Limb (tissue), 2 donors: ENCODE results near the gene LAMB4.

ENCODE experiments used
- DNase-seq, 2 donors: peaks; one replicate each; pipeline ENCODE4 v3.0.0-alpha.2; 2016; ENCODE audit errors: extremely low spot score in 2 of 2

Gene LAMB4

DNA sequence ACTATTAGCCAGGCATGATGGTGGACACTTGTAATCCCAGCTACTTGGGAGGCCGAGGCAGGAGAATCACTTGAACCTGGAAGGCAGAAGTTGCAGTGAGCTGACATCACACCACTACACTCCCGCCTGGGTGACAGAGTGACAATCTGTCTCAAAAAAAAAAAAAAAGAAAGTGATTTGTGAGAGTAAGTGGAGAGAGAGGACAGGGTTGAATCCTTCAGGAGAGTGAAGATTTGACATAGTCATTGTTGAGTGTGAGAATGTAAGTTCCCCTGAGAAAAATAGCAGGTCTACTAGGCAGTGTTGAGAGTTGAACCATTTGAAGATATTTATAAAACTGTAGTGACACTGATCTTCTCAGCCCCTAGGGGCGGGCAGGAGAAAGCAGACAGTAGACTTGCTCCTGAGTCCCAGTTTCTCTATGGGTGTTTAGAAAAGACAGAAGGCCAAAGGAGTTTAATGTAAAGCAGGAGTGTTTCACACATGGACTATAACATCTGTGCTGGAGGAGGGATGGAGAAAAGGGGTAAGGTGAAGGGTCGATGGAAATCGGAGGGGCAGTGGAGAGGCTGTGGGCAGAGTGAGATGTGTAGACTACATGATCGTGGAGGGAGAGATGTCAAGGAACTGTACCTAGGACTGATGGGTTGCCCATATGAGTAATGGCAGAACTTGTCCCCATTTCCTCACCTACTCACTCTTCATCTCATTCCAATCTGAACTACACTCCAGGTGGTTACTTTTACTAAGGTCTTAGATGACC is 13.7 kb upstream of the LAMB4 start:
- no peak for DNase-seq

DNA sequence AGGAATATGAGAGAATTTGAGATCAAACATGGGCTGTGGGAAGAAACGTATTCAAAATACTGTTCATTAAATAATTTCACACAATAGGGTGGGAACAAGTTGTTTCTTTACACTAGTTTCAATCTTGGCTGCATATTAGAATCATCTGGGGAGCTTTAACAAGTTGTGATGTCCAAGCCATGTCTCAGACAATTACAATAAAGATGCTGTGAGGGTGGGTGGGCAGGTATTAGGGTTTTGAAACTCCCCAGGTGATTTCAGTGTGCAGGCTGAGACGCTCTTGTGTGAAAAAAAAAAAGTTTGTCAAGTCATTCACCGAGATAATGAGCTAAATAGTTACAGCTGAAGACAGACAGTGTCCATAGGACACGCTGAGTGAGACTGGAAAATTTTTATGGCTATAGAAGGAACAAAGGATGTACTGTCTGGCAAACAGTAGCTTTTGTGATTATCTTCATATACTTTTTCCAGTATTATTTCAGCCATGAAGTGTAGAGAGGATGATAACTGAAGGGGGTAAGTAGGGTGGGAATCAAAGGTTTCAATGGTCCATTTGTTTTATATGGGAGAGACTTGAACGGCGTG is 12.6 kb upstream of the LAMB4 start:
- DNase-seq, result no peak

DNA sequence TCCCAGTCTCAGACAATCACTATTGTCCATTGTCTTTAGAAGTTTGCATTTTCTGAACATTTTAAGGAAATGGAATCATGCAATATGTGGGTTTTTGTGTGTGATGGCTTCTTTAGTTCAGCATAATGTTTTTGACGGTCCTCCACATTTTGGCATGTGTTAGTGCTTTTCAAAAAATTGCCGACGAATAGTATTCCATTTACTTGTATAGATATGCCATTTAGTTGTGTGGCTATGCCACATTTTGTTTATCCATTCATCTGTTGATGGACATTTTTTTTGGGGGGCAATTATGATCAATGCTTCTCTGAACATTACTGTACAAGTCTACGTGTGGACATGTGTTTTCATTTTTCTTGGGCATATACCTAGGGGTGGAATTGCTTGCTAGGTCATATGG is 12.0 kb upstream of the LAMB4 start:
- no peak for DNase-seq

DNA sequence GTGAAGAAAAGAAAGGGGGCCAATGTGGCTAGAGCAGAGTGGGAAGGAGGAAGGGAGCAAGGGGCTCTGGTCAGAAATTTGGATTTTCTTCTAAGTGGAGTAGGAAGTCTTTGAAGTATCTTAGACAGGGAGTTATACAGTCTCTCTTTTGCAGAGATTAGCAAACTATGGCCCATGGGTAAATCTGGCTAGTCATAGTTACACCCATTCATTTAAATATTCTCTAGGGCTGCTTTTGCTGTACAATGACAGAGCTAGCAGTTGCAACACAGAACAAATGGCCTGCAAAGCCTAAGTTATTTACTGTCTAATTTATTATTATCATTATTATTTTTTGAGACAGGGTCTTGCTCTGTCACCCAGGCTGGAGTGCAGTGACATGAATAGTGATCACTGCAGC is 10.5 kb upstream of the LAMB4 start:
- DNase-seq, result no peak

DNA sequence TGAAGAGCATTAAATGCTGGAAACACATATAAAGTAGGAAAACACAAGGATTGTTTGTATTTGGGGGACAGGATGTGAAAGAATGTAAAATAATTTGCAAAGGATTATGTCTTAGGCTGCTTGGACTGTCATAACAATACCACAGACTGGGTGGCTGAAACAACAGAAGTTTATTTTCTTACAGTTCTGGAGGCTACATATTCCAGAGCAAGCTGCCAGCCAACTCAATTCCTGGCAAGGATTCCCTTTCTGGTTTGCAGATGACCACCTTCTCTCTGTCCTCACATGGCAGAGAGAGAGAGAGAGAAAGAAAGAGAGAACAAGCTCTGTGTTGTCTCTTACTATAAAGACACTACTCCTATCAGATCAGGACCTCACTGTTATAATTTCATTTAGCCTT is 8.8 kb upstream of the LAMB4 start:
- no peak for DNase-seq

DNA sequence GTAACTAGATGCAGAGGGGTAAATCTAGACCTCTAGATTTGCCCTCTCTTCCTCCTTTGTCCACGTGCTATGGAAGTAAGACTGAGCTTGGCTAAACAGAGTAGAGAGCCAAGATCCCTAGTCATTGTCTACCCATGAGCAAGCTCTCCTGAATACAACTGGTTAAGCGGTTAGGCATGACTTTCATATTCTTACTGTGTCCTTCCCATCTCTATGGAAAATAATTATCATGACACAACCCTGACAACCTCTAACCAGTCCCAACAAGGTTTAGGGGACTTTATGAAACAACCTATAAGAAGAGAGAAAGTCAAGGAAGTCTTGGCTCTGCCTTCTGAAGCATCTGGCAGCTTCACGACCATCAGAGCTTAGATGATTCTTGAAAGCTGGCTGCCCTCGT is 7.8 kb upstream of the LAMB4 start:
- no peak for DNase-seq

DNA sequence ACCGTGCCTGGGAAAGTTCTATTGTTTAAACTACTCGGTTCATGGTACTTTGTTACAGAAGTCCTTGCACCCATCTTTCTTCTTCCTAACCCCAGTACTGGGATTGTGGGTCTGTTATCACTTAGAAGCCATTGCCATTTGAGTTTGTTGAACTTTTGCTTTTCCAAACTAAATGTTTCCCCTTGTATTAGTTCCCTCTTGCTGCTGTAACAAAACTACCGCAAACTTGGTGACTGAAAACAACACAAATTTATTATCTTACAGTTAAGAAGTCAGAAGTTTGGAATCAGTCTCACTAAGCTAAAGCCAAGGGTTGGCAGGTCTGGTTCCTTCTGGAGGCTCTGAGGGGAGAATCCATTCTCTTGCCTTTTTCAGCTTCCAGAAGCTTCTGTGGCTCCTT is 6.9 kb upstream of the LAMB4 start:
- no peak for DNase-seq

DNA sequence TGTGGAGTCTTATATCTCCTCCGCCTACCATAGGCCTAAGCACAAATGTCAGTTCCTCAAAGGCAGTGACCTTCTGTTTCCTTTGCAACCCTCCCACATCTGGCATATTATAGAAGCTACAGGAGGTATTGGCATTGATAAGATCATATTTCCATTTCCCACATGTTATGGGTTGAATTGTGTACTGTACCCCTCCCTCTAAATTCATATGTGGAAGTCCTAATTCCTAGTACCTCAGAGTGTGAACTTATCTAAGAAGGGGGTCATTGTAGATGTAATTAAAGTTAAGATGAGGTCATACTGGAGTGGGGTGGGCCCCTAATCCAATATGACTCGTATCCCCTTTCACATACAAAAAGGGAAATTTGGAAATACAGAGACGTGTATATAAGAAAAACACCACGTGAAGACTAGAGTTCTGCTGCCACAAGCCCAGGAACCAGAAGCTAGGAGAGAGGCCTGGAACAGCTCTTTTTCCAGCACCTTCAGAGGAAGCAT is 6.1 kb upstream of the LAMB4 start:
- DNase-seq, result no peak

DNA sequence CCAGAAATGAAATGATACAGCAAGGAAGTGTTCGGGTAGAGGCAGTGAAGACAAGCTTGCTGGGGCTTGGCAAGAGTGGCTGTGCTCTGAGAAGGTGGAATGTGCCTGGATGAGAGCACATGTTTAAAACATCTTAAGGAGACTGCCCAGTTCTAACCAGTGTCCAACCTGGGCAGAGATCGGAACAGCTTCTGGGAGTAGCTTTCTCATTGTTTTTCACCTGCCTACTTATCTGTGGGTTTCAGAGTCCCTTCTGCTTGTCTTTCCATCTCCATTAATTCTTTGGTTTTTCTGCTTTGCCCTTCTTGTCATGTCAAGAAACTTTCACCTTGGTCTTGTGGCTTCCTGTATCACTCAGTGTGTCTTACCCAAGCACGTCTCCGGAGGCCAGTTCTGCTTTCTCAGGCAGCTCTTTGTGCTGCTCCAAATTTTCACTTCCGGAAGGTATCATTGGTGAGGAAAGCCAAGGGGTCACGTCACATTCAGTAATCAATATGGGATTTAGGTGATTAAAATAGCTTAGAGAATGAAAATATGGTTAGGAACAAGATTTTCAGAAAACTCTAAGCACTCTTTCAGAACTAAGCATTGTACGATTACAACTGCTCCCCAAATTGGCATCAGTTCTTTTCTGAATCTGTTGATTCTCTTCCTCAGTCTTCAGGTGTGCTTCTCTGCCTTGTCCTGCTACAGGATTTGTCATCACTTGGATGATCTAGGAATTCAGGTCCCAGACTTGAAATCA is 5.5 kb upstream of the LAMB4 start:
- no peak for DNase-seq

DNA sequence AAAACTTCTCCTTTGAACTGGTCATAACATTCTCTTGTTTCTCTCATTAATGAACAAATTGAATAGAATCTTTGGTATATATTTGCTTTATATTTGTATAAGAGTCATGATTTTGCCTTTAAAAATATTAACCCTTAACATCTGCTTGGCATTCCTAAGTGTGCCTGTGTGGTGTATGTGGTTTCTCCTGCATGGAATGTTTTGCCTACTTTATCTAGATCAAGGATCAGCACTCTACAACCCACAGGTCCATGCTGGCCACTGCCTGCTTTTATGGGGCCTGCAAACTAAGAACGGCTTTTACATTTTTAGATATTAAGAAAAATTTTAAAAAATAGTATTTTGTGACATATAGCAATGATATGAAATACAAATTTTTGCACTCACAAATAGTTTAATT is 4.3 kb upstream of the LAMB4 start:
- no peak for DNase-seq

DNA sequence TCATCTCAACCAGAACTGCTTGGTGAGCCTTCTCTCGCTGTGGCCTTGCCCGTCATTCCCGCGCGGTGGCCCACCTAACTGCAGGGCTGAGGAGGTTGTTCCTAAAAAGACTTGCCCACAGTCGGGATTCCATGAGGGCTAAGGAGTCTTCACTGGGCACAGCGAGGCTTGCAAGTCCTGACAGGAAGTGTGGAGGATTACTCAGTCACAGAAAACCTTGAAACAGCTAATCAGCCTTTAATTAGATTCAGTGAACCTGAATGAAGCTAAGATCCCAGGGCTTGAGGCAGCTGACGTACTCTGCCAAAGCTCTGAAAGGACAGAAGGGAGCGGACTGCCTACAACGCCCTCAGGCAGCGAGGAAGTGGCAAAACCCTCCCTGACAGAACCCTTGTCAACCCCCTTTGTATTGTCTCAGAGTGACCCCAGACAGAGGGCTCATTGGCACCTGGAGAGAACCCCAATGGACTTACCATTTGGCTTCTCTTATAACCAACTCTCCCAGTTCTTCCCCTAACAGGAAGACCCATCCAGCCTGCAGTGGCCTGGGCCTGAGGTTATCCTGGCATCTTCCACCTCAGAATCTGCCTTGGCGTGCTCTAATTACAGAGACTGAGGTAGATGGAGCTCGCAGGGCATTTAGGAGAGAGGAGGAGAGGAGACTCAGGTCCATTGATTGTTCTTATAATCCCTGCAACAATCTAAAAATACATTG is 2.5 kb upstream of the LAMB4 start:
- no peak for DNase-seq

DNA sequence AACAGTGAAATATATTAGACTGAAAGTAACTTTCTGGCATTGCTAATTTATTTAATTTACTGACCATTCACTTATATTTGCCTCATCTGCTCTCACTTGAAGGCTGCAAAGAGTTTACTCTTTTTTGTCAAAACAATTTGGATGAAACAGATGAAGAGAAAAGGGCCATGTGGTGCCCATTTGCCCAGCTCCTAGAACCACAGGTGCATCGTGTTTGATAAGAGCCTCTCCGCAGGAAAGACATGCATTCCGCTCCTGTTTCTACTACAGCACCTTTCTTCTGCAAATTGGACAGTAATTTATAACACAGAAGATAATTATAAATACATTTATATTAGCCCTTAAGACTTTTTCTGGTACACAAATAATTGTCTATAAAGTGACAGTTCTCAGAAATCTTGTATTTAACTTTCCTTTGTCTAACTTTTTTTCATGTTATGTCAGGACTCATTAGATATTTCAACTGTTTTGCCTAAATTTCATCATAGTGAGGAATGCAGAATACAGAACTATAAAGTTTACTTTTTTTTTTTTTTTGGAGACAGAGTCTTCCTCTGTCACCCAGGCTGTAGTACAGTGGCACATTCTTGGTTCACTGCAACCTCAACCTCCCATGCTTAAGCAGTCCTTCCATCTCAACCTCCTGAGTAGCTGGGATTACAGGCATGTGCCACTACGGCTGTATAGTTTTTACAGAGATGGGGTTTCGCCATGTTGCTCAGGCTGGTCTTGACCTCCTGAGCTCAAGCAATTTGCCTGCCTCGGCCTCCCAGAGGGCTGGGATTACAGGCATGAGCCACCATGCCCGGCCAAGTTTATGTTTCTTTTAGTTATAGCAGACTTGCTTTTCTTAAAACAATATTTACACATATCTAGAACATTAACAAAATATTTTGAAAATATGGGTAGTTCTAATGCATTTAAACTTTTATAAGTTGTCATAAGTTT is 869 bp downstream of the LAMB4 start:
- no peak for DNase-seq

DNA sequence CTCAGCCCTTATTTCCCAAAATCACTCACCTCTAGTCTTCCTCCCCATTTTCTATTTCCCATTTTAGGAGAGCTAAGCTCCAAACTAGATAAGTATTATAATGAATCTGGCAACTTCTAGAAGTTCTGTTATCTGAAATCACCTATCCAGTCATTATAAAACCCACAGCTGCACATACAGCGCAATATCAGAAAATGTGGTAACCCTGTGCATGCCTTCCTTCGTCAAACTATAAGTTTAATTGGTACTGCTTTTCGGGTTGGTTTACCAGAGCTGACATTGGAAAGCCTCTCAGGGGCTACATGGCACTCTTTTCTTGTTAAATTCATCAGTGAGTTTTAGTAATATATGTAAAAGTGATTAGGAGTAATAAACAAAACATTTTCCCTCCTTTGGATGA is 1.6 kb downstream of the LAMB4 start:
- no peak for DNase-seq

DNA sequence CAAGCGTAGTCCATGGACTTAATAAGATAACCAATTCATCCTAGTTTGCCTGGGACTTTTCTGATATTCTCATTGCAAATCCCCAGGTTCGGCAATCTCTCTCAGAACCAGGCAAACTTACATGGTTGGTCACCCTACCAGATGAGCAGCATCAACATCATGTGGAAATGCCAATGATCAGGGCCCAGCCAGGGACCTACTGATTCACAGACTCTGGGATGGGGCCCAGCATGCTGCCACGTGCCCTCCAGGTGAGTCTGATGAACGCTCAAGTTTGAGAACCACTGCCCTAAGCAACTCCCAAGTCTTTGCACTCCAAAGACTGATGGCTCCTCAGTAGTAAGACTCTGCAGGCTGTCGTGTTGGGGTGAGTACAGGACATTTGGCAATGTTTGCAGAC is 2.7 kb downstream of the LAMB4 start:
- no peak for DNase-seq

DNA sequence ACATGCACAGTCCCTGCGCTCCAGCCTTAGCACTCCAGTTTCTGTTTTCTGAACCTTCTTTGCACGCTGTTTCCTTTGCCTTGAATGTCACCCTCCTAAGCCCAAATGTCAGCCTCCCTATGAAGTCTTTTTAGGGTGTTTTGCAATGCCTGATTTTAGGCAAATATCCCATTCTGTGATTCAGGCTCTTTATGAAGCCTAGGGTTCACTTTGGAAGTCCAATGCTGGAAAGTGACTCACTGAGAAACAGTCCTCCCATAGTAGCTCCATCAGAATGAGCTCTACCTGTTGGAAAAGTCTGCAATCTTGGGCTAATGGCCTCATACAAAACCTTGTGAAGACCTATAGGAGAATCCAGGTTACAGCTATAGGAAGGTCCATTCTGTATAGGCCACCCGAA is 5.3 kb downstream of the LAMB4 start:
- no peak for DNase-seq

DNA sequence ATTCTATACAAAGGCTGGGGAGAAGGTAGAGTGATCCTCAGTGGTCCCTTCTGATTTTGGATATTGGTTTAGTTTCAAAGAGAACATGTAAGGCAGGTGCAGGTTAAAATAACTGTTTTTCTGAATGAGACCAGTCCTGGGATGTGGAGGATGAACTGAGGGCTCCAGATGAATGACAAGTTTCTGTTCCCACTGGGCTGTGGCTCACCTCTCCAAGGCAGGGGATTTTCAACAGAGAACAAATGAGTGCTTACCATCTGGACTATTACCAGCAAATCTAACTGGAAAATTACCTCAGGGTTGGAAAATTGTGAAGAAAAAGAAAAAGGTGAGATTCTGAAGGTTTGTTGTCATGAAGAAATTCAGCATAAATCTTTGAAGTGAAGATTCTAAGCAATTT is 8.0 kb downstream of the LAMB4 start:
- DNase-seq, result no peak

DNA sequence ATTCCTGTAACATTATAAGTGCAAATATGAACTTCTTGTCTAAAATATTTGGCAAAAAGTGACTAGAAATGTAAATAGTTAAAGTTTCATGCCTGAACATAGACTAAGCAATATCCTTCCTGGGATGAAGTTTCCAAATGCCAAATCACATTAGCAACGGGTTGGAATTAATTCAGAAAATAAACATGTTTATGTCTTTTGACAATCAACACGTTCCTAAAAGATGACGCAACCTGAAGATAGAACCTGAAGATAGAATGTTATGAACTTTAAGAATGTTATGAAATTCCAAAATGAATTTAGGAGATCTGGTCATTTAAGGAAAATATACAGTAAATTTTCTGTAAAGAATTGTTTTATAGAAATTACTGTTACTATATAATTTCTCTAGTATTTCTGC is 9.2 kb downstream of the LAMB4 start:
- no peak for DNase-seq

DNA sequence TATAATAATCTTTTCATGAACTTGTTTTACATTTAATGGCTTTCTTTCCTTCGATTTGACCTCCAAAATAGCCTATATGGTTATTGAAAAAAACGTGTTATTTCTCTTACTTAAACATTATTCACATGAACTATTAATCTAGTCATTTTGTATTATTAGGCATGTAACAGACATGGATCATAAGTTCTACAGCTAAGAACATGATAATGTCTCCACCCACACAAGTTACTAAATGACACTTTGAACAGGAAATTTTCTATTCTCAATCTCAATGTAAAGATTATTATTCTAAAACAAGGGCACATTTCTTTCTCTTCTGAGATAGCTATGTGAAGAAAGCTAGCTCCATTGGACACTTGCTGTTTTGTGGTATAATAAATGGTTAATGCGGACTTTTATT is 10.0 kb downstream of the LAMB4 start:
- no peak for DNase-seq

DNA sequence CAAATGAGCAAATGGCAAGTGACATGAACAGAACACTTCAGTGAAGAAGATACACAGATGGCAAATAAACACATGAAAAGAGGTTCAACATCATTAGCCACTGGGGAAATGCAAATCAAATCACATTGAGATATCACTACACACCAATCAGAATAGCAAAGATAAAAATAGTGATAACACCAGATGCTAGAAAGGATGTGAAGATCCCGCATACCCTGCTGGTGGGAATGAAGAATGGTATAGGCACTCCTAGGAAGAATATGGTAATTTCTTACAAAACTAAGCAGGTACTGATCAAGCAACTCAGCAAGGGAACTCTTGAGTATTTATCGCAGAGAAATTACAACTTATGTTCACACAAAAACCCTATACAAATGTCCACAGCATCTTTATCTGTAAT is 11.2 kb downstream of the LAMB4 start:
- DNase-seq, result no peak

DNA sequence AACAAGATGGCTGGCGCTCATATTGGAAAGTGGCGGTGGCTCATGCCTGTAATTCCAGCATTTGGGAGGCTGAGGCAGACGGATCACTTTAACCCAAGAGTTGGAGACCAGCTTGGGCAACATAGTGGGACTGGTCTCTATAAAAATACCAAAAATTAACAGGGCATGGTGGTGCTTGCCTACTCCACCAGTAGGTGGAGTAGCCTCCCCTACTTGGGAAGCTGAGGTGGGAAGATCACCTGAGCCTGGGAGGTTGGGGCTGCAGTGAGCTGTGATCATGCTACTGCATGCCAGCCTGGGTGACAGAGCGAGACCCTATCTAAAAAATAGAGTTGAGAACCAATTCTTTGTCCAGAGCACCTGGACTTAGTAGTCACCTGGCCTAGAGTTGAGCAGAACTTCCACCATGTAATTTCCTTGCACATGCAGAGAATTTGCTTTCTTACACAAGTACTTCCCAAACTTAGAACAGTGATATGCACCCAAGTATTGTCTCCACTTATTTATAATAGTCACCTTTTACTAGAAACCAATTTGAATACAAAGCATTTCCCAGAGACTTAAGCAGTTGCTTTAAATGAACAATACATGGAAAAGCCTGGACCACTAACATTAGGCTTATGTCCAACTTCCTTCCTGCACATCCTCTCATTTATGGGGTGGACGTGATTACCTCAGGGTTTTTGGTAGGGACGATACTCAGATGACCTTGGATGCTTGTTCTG is 15.9 kb downstream of the LAMB4 start:
- no peak for DNase-seq
